NOMO-1 treated with DMSO at 0.1 percent for 48 hours (cell line): ENCODE data around the gene SSTR3.

Experiments
- DNase-seq: peaks from one replicate; lab custom pipeline; 2025; ENCODE audit not compliant: unreplicated experiment; lab: John Stamatoyannopoulos, UW

SSTR3 gene

DNA sequence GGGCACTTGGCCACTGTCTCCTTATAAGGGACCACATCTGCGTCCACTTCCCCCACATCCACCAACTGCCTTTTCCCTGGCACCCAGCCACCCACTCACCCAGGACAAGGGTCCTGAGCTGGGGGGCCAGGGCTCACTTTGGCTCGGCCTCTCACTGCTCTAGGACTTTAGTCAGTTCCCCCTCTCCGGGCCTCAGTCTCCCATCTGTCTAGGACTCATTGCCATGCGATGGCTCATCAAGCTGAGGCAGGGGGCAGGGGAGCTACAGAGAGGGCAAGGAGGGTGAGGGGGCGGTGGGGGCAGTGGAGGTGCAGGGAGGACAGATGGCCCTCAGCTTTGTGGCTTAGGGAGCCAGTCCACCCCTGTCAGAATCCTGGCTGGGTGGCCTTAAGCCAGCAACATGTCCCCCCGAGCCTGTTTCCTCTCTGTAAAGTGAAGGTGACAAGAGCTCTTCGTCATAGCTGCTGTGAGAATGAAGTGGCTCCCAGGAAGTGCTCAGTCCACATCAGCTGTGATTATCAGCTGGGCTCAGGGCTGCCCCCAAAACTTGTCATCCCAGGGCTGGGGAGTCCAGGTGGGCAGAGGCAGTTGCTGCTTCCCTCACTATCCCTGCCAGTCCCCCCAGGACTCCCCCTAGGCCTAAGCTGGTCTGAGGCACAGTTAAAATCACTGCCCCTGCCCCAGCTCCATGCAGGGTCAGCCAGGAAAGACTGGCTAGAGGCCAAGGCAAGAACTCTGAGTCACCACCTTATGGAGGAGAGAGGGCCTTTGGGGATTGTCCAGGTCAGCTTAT is 16.9 kb upstream of the SSTR3 start:
- DNase-seq, result no peak

- no peak for DNase-seq
These were observed 16.1 kb upstream of the SSTR3 start for GRCh38 chr22:37228106-37229011.

DNA sequence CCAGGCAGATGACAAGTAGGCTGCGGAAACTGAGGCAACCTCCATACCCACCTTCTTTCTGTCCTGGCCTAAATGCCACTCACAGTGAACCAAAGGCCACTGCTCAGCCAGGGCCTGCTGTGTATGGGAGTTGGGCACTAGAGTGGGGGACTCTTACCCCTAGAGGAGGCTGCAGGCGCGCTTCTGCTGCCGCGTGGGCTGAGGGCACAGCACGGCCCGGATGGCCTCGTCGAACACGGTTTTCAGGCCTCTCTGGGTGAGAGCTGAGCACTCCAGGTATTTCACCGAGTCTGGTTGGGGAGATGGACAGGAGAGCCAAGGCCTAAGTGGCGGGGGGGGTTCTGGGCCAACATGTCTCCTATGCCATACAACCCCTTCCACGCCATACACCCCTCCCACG is 14.2 kb upstream of the SSTR3 start:
- DNase-seq, result no peak

- DNase-seq, result no peak
These were observed 13.8 kb upstream of the SSTR3 start for GRCh38 chr22:37226087-37226486.

GRCh38 chr22:37225481-37225880 is 13.2 kb upstream of the SSTR3 start:
- no peak for DNase-seq

- no peak for DNase-seq
These were observed 12.6 kb upstream of the SSTR3 start for GRCh38 chr22:37224757-37225420.

GRCh38 chr22:37223965-37224551 is 11.8 kb upstream of the SSTR3 start:
- DNase-seq, result no peak

- peak; percentile 74 for DNase-seq
These were observed 10.2 kb upstream of the SSTR3 start for GRCh38 chr22:37222440-37222971.

DNA sequence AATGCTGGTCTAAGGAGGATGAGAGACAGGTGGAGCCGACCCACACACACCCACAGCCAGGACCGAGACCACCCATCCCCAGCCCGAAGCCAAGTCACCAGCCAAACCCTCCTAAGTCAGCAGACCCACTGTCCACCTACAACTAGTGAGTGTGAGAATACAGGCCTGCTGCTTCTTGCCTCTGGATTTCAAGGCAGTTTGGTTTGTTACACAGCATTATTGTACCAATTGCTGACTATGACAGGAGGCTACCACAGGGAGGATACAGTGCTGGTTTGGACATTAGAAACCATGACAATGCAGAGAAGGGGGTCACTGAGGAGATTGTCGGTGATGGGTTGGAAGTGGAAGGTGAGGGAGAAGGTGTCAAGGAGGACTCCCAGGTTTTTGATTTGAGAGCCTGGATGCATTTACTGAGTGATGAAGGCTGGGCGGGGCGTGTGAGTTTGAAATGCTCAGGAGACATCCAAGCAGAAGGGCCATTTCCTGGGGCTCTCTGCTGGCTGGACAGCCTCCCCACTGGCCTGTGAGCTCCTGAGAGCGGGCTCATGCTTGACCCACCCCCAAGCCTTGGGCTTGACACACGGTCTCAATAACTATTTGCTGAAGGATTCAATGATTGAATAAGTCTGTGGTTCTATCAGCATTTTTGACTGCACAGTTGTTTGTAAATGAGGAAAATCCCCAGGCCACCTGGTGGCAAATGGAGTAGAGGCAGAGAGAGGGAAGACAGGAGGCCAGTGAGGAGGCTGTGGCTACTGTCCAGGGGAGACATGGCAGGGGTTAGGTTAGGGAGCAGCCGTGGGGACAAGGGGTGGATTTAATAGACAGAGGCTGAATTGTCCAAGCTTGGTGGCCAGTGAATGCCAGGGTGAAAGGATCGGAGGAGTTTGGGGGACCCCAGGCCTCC is 9.4 kb upstream of the SSTR3 start:
- no peak for DNase-seq

- no peak for DNase-seq
These were observed 8.3 kb upstream of the SSTR3 start for GRCh38 chr22:37220543-37220981.

DNA sequence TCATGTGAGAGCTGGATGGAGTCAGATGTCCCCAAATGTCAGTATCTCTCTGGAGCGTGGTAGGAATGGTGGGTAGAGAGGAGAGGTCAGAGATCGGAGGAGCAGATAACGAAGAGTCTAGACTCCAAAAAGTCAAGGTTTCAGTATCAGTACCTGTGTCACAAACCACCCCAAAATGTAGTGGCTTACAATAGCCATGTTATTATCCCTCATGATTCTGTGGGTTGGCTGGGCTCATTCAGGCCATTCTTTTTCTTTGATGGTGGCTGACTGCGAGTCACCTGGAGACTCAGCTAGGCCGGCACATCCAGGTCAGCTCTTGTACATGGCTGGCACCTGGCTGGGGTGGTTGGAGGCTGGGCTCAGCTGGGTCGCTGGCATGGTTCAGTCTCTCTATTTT is 7.3 kb upstream of the SSTR3 start:
- no peak for DNase-seq

GRCh38 chr22:37218771-37219411 is 6.6 kb upstream of the SSTR3 start:
- no peak for DNase-seq

DNA sequence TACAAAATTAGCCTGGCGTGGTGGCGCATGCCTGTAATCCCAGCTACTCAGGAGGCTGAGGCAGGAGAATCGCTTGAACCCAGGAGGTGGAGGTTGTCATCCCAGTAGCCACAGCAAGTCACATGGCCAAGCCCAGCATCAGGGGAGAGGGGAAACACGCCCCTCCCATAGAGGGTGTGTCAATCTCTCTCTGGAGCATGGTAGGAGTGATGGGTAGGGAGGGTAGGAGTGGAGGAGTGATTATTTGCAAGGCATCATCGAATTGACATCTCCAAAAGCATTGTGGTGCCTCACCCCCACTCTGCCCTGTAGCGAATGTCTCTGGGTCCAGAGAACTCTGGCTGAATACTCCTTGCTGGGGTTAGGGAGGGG is 6.1 kb upstream of the SSTR3 start:
- DNase-seq, result no peak

GRCh38 chr22:37215890-37216289 is 3.6 kb upstream of the SSTR3 start:
- DNase-seq, result no peak

DNA sequence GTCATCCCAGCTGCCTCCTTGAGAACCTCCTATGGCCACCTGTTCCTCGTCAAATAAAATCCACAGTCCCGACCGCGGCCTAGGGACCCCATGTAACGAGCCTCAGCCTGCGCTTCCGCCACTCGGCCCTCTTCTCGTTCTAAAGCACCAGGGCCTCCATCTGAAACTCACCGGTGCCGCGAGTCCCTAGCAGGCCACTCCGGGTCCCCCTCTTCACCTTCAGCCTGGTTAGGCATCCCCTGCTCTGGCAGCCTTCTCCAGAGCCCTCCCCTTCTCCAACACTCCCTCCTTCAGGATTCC is 2.4 kb upstream of the SSTR3 start:
- no peak for DNase-seq

DNA sequence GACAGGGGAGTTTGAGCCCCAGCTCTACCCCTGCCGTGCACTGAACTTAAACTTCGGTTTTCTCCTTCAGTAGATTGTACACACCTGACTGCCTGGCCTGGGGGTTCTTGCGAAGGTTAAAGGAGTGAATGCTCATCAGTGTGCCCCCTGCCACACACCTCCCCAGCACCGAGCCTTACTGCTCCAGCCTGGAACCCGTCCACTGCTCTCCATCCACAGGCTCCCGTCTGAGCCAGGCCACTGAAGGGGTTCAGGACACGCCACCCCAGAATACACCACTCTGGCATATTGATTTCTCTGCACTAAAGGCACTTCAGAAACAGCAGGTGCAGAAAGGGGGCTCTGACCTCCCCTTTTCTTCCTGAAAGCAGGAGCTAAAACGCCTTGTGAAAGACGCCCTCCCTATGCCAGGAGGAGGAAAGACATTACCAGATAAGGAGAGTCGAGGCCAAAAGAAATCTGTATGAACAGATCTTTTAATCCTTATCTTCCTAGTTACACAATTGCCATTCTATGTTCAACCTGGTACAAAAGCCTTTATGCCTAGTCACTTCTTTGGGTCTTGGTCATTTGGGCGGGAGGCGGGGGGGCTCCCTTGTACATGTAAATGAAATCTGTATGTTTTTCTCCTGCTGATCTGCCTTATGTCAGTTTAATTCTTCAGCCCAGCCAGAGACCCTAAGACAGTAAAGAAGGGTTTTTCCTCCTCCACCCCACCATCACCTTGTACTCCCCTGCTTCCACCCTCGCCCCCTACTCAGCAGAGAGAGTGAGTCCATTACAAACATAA is 1.9 kb upstream of the SSTR3 start:
- no peak for DNase-seq

- no peak for DNase-seq
These were observed 1.1 kb upstream of the SSTR3 start for GRCh38 chr22:37213218-37213855.

GRCh38 chr22:37211866-37212173 is 457 bp downstream of the SSTR3 start:
- DNase-seq, result no peak
